ENCODE results near the gene NCEH1. TPM values are rescaled to one million over a fixed set of nuclear protein-coding genes. Genes with fewer than 3 reads are reported as not detected.

The NCEH1 gene
- total and polyA plus RNA-seq, 2 of the 13 experiments (the other 11 are each of a cell fraction or from before 2014, with no cell fraction given) = 12.9 to 21.4 TPM

DNA sequence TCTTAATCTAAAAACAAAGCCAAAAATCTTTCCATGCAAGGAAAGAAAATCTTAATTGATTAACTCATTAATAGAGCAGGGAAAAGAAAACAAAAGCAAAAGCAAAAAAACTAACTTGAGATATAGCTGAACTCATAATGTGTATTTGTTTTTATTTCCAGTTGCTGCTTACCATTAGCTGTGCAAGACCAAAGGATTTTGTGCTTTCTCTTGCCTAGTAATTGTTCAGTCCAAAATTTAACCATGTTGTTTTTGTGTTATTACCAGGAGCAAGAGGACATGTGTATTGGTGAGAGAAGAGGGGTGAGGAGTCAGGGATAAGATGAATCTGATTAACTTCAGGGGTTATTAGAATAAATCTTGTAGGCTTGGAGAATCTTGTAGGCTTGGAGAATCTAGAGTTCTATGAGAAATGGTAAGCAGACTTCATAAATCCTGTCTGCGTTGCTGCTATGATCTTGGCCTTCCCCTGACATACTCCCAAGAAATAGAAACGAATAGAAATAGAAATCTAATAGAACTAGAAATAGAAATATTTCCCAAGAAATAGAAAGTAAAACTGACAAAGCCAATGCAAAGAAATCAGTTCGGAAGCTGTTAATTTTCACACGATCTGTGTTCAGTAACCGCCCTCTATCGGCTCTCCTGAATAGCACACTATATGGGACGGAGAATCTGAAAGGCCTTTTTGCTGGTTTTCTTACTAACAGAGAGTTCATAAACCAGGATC is 115.0 kb downstream of the NCEH1 start (continued):
- TF ChIP-seq SMC3 (IDR thresholded peaks at IDR 0.05; ENCODE audit: low read length) (peak; percentile 80), ZBTB38 (CRISPR knock-in tag; IDR thresholded peaks at IDR 0.05) (no peak), ZNF644 (CRISPR knock-in tag; IDR thresholded peaks at IDR 0.05; ENCODE audit: low read depth) (no peak), MTF2 (CRISPR knock-in tag; IDR thresholded peaks at IDR 0.05; ENCODE audit: borderline replicate concordance) (0 out of 2 replicates have a peak, but pooled peaks have one; percentile 24), ZNF414 (CRISPR knock-in tag; IDR thresholded peaks at IDR 0.05) (no peak), TBX3 (IDR thresholded peaks at IDR 0.05; ENCODE audit: borderline replicate concordance) (peak; percentile 72; the same call in 1 of the 2 replicates), IRF2 (CRISPR knock-in tag; IDR thresholded peaks at IDR 0.05) (0 out of 2 replicates have a peak, but pooled peaks have one; percentile 22), REPIN1 (CRISPR knock-in tag; IDR thresholded peaks at IDR 0.05; ENCODE audit: borderline replicate concordance, low read depth) (no peak; the same call in 1 of the 2 replicates), SIN3B (IDR thresholded peaks at IDR 0.05; ENCODE audit: low read length) (no peak), MED1 (CRISPR knock-in tag; IDR thresholded peaks at IDR 0.05) (0 out of 2 replicates have a peak, but pooled peaks have one; percentile 17), GATAD2A (CRISPR knock-in tag; IDR thresholded peaks at IDR 0.05) (0 out of 2 replicates have a peak, but pooled peaks have one; percentile 22), RXRB (CRISPR knock-in tag; IDR thresholded peaks at IDR 0.05; ENCODE audit: borderline replicate concordance) (peak; percentile 51; the same call in 1 of the 2 replicates), MIXL1 (CRISPR knock-in tag; IDR thresholded peaks at IDR 0.05) (0 out of 2 replicates have a peak, but pooled peaks have one; percentile 43)
- TF ChIP-seq, protein P1, sequence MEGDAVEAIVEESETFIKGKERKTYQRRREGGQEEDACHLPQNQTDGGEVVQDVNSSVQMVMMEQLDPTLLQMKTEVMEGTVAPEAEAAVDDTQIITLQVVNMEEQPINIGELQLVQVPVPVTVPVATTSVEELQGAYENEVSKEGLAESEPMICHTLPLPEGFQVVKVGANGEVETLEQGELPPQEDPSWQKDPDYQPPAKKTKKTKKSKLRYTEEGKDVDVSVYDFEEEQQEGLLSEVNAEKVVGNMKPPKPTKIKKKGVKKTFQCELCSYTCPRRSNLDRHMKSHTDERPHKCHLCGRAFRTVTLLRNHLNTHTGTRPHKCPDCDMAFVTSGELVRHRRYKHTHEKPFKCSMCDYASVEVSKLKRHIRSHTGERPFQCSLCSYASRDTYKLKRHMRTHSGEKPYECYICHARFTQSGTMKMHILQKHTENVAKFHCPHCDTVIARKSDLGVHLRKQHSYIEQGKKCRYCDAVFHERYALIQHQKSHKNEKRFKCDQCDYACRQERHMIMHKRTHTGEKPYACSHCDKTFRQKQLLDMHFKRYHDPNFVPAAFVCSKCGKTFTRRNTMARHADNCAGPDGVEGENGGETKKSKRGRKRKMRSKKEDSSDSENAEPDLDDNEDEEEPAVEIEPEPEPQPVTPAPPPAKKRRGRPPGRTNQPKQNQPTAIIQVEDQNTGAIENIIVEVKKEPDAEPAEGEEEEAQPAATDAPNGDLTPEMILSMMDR (CRISPR knock-in tag; IDR thresholded peaks at IDR 0.05) = peak; percentile 83
